ENCODE measurements around the gene DHRS9. TPM values are rescaled to one million over a fixed set of nuclear protein-coding genes. Genes with fewer than 3 reads are reported as not detected.

The DHRS9 gene
- total and polyA plus RNA-seq, 9 of the 15 experiments (the other 6 are each of a cell fraction or from before 2014, with no cell fraction given): 0.27 to 1.7 (median 0.69) TPM

DNA sequence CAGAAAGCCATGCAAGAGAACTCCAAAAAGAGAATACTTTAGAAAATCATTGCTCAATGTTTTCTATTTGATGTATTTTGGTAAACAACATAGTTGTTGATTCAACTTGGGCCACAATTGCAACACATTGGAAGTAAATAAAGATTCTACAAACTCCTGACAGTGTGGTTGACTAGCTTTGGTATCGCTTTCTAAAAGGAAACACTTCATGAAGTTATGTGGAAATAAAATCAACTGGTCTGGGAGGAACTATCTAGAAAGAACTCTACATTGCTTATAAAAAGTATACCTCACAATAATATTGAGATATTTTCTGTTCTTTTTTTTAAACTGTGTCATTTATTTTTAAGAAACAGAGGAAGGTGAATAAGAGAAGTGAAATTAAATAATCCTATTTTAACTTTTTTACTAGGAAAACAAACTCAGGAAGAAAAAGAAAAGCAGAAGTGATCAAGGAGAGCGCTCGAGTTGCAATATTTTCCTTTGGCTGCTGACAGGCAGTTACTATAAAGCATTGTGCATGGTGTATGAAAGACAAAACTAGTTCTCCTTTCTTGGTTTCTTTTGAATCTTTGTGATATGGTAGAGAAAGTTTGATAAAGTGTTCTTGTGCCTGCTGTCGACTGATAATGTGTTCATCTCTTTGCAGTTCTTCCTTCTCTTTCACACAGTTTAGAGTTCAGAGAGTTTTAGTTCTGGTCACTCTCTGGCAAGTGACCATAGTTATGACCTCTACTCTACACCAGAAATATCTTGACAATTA, 3.0 kb downstream of the DHRS9 start (continued):
- no peak for TF ChIP-seq ZNF274 (IDR thresholded peaks at IDR 0.05; ENCODE audit: borderline replicate concordance, low read depth, low read length)
- no peak; the same call in 1 of the 2 replicates for TF ChIP-seq MEF2A (IDR thresholded peaks at IDR 0.05; ENCODE audit: control insufficient read depth, low read depth, low read length)
- TF ChIP-seq, protein P1, sequence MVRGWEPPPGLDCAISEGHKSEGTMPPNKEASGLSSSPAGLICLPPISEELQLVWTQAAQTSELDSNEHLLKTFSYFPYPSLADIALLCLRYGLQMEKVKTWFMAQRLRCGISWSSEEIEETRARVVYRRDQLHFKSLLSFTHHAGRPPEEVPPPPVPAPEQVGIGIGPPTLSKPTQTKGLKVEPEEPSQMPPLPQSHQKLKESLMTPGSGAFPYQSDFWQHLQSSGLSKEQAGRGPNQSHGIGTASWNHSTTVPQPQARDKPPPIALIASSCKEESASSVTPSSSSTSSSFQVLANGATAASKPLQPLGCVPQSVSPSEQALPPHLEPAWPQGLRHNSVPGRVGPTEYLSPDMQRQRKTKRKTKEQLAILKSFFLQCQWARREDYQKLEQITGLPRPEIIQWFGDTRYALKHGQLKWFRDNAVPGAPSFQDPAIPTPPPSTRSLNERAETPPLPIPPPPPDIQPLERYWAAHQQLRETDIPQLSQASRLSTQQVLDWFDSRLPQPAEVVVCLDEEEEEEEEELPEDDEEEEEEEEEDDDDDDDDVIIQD (CRISPR knock-in tag; IDR thresholded peaks at IDR 0.05): no peak
- TF ChIP-seq BDP1 (IDR thresholded peaks at IDR 0.05; ENCODE audit: insufficient read depth, insufficient read length): no peak
- no peak for TF ChIP-seq HNRNPL (IDR thresholded peaks at IDR 0.05; ENCODE audit: low read depth, low read length)
- peak; percentile 95 for TF ChIP-seq ZNF766 (CRISPR knock-in tag; conservative IDR thresholded peaks at IDR 0.05)
- no peak for TF ChIP-seq TARDBP (IDR thresholded peaks at IDR 0.05)
- TF ChIP-seq SUPT5H (IDR thresholded peaks at IDR 0.05): no peak
- TF ChIP-seq RBM25 (IDR thresholded peaks at IDR 0.05; ENCODE audit: low read depth, low read length, severe bottlenecking): no peak
- no peak for TF ChIP-seq ZNF668 (CRISPR knock-in tag; IDR thresholded peaks at IDR 0.05)
- TF ChIP-seq MCM7 (IDR thresholded peaks at IDR 0.05): no peak
- no peak for TF ChIP-seq KDM2B (CRISPR knock-in tag; IDR thresholded peaks at IDR 0.05)
- TF ChIP-seq, protein P2, sequence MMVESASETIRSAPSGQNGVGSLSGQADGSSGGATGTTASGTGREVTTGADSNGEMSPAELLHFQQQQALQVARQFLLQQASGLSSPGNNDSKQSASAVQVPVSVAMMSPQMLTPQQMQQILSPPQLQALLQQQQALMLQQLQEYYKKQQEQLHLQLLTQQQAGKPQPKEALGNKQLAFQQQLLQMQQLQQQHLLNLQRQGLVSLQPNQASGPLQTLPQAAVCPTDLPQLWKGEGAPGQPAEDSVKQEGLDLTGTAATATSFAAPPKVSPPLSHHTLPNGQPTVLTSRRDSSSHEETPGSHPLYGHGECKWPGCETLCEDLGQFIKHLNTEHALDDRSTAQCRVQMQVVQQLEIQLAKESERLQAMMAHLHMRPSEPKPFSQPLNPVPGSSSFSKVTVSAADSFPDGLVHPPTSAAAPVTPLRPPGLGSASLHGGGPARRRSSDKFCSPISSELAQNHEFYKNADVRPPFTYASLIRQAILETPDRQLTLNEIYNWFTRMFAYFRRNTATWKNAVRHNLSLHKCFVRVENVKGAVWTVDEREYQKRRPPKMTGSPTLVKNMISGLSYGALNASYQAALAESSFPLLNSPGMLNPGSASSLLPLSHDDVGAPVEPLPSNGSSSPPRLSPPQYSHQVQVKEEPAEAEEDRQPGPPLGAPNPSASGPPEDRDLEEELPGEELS (CRISPR knock-in tag; IDR thresholded peaks at IDR 0.05; ENCODE audit: borderline replicate concordance): no peak
- peak; percentile 80 for TF ChIP-seq FOXM1 (IDR thresholded peaks at IDR 0.05; ENCODE audit: low read depth)
- no peak for TF ChIP-seq FOXM1 (CRISPR knock-in tag; IDR thresholded peaks at IDR 0.05; ENCODE audit: low read depth)
- TF ChIP-seq CBX5 (IDR thresholded peaks at IDR 0.05; ENCODE audit: borderline replicate concordance, low read depth): no peak
- TF ChIP-seq PRMT5 (CRISPR knock-in tag; IDR thresholded peaks at IDR 0.05): no peak
- no peak for TF ChIP-seq SP2 (IDR thresholded peaks at IDR 0.05; ENCODE audit: extremely low read depth, low read depth, low read length, poor library complexity, severe bottlenecking)
- no peak for TF ChIP-seq ZBTB17 (CRISPR knock-in tag; IDR thresholded peaks at IDR 0.05)
- TF ChIP-seq GTF2A2 (tag; IDR thresholded peaks at IDR 0.05): no peak
- TF ChIP-seq NCOA1 (IDR thresholded peaks at IDR 0.05; ENCODE audit: low read depth): peak; percentile 51; the same call in 1 of the 2 replicates
- no peak for TF ChIP-seq ZNF212 (CRISPR knock-in tag; IDR thresholded peaks at IDR 0.05)
- TF ChIP-seq ATF3 (IDR thresholded peaks at IDR 0.05): no peak
- no peak for TF ChIP-seq ATF3 (CRISPR knock-in tag; conservative IDR thresholded peaks at IDR 0.05)
